ENCODE results near the gene TSR1. TPM values are rescaled to one million over a fixed set of nuclear protein-coding genes. Genes with fewer than 3 reads are reported as not detected.

The TSR1 gene
- total RNA-seq, 1 donor from 2014 or later = 50.5 TPM

GRCh38 chr17:2279707-2280106, 56.5 kb downstream of the TSR1 start:
- Mint-ChIP-seq H3K36me3 (ENCODE audit: low read depth) (peaks cover 7% of the 10 kb centered on the region), H3K4me3 (no peak overlapping the region), H3K27me3 (ENCODE audit: low read depth) (no peaks in the 10 kb centered on the region), H3K9me3 (no peaks in the 10 kb centered on the region), H3K4me1 (no peaks in the 10 kb centered on the region), H3K27ac (ENCODE audit: unreplicated experiment) (no peak overlapping the region)
- no peak for TF ChIP-seq CTCF (conservative IDR thresholded peaks at IDR 0.05)
- no peak for DNase-seq (ENCODE audit: low read depth, low spot score)

DNA sequence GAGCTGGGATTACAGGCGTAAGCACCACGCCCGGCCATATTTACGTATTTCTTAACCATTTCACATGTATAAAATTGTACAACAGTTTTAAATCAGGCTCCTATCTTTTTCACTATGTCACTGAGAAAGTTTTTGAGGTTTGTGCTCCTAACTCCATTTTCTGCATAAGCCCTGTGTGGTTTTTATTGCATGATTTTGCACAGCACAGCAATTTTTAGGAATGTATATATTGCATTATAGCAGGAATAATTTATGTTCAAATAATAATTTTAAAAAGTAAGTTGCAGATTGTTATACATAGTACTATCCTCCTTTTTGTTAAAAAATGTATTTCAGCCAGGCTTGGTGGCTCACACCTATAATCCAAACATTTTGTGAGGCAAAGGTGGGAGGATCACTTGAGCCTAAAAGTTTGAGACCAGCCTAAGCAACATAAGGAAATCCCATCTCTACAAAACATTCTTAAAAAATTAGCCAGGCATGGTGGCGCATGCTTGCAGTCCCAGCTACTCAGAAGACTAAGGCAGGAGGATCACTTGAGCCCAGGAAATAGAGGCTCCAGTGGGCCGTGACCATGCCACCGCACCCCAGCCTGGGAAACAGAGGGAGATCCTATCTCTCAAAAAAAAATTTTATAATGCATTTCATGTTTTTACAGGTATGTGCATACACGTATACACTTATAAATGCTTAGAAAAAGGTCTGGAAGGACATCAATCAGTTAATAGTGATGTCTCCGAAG, 58.7 kb downstream of the TSR1 start:
- Mint-ChIP-seq H3K9me3 (no peaks in the 10 kb centered on the region), H3K27ac (ENCODE audit: unreplicated experiment) (no peak overlapping the region), H3K36me3 (ENCODE audit: low read depth) (peaks cover 2% of the 10 kb centered on the region), H3K4me3 (no peak overlapping the region), H3K4me1 (no peaks in the 10 kb centered on the region), H3K27me3 (ENCODE audit: low read depth) (no peaks in the 10 kb centered on the region)
- no peak for TF ChIP-seq CTCF (conservative IDR thresholded peaks at IDR 0.05)
- no peak for DNase-seq (ENCODE audit: low read depth, low spot score)

- DNase-seq (ENCODE audit: low read depth, low spot score) = no peak
- Mint-ChIP-seq H3K27ac (ENCODE audit: unreplicated experiment) (no peak overlapping the region), H3K27me3 (ENCODE audit: low read depth) (no peaks in the 10 kb centered on the region), H3K9me3 (no peaks in the 10 kb centered on the region), H3K4me1 (no peaks in the 10 kb centered on the region), H3K4me3 (no peak overlapping the region), H3K36me3 (ENCODE audit: low read depth) (peaks cover 5% of the 10 kb centered on the region)
- TF ChIP-seq CTCF (conservative IDR thresholded peaks at IDR 0.05) = no peak
Observed at GRCh38 chr17:2275722-2276121, 60.5 kb downstream of the TSR1 start.

DNA sequence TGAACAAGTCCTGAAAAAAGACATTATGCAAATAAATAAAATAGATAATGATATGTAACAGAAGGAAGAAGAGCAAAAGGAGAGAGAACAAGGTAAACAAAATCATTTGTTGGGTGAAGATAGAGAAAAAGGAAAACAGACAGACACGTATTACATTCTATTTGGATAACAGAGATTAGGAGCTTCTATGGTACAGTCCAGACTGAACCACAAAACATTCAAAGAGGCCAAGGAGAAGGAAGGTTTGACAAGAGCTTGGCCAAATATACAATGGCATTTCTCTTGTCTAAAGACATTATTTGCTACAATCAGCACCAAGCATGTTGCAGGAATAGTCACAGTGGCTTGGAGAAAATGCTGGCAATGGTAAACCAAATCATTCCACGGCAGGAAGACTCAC, 61.8 kb downstream of the TSR1 start:
- no peak for DNase-seq (ENCODE audit: low read depth, low spot score)
- Mint-ChIP-seq H3K4me3 (no peak overlapping the region), H3K36me3 (ENCODE audit: low read depth) (peaks cover 5% of the 10 kb centered on the region), H3K9me3 (no peaks in the 10 kb centered on the region), H3K4me1 (no peaks in the 10 kb centered on the region), H3K27ac (ENCODE audit: unreplicated experiment) (no peak overlapping the region), H3K27me3 (ENCODE audit: low read depth) (no peaks in the 10 kb centered on the region)
- TF ChIP-seq CTCF (conservative IDR thresholded peaks at IDR 0.05) = no peak

Other genes starting within 250 kb of the TSR1 start
- gene SMG6, start 32.7 kb downstream of the TSR1 start, total RNA-seq = 52.6 and 57.2 TPM in 2 replicates
- gene SRR, start 32.5 kb downstream of the TSR1 start, total RNA-seq = 25.6 and 35.7 TPM in 2 replicates
- 92.1 and 102 TPM in 2 replicates for gene SGSM2, start 1.0 kb upstream of the TSR1 start, total RNA-seq
- 24.7 and 26.9 TPM in 2 replicates for gene MNT, start 64.6 kb upstream of the TSR1 start, total RNA-seq
- gene METTL16, start 175.4 kb upstream of the TSR1 start, total RNA-seq = 44.9 and 49.9 TPM in 2 replicates